T-helper 17 cell (primary cell): ENCODE measurements around the gene TMEM63C. TPM values are rescaled to one million over a fixed set of nuclear protein-coding genes. Genes with fewer than 3 reads are reported as not detected.
"Not testable (repeated sequence)": the region's sequence is repeated elsewhere in the genome, so short reads cannot be mapped to it uniquely, and the experiment has no call there.

Experiments
- ATAC-seq: fragments of 150-1000 bp; cut with Tn5 transposase; 2 replicates; pipeline ENCODE4 v1.10.0; 2021; ENCODE audit warnings: mild to moderate bottlenecking, moderate library complexity
- DNase-seq, 3 donors: peaks; one replicate each; pipeline versions ENCODE4 v3.0.0 to v3.0.0-alpha.2; 2020 to 2021
- H3K9me3 ChIP-seq: one replicate; pipeline ENCODE4 v1.7.0; 2013; ENCODE audit warnings: low read length, mild to moderate bottlenecking; ENCODE audit not compliant: control insufficient read depth, poor library complexity, severe bottlenecking
- H3K27ac Mint-ChIP-seq: one replicate; pipeline ENCODE4 v1.8.0; 2022; ENCODE audit warnings: mild to moderate bottlenecking, moderate library complexity, mixed read lengths
- H3K27me3 Mint-ChIP-seq: one replicate; pipeline ENCODE4 v1.8.0; 2022; ENCODE audit warnings: mixed read lengths
- H3K36me3 Mint-ChIP-seq: one replicate; pipeline ENCODE4 v1.8.0; 2022; ENCODE audit warnings: low read depth, mixed read lengths
- H3K4me1 Mint-ChIP-seq: one replicate; pipeline ENCODE4 v1.8.0; 2022; ENCODE audit warnings: mild to moderate bottlenecking, mixed read lengths
- H3K4me3 Mint-ChIP-seq: one replicate; pipeline ENCODE4 v1.8.0; 2022; ENCODE audit warnings: mild to moderate bottlenecking, moderate library complexity, mixed read lengths
- total RNA-seq, 4 donors: library from RNA in 2 of 4; stranded (reverse) in 2 of 4; gene quantifications; one replicate each; pipeline ENCODE4 v1.2.3 and lab custom pipeline; 2022 to 2026

The TMEM63C gene
- total RNA-seq, 2 donors from 2014 or later = 0.65 to 1.1 TPM

- Mint-ChIP-seq H3K27ac (no peak overlapping the region), H3K36me3 (peaks cover under 1% of the 10 kb centered on the region), H3K4me3 (no peak overlapping the region), H3K27me3 (peaks cover 13% of the 10 kb centered on the region), H3K4me1 (no peaks in the 10 kb centered on the region)
- H3K9me3 ChIP-seq = peaks cover 4% of the 10 kb centered on the region
- ATAC-seq (no peak), DNase-seq (no peak)
These were observed 11.6 kb upstream of the TMEM63C start for GRCh38 chr14:77170045-77170444.

GRCh38 chr14:77172916-77173315, 8.7 kb upstream of the TMEM63C start:
- Mint-ChIP-seq H3K27ac (no peak overlapping the region), H3K36me3 (no peaks in the 10 kb centered on the region), H3K4me1 (no peaks in the 10 kb centered on the region), H3K4me3 (no peak overlapping the region), H3K27me3 (peaks cover 16% of the 10 kb centered on the region)
- no peak for ATAC-seq
- peaks cover 4% of the 10 kb centered on the region for H3K9me3 ChIP-seq
- DNase-seq = no peak

- DNase-seq, H3K36me3 Mint-ChIP-seq, H3K9me3 ChIP-seq, H3K4me1 Mint-ChIP-seq, H3K4me3 Mint-ChIP-seq, ATAC-seq, H3K27ac Mint-ChIP-seq: not testable (repeated sequence)
- peaks cover 16% of the 10 kb centered on the region for H3K27me3 Mint-ChIP-seq
These were observed 7.5 kb upstream of the TMEM63C start for GRCh38 chr14:77173911-77174617.

- no peaks in the 10 kb centered on the region for H3K9me3 ChIP-seq
- no peak for ATAC-seq
- DNase-seq = no peak
- Mint-ChIP-seq H3K4me1 (no peaks in the 10 kb centered on the region), H3K27me3 (peaks cover 16% of the 10 kb centered on the region), H3K36me3 (no peaks in the 10 kb centered on the region), H3K4me3 (no peak overlapping the region), H3K27ac (no peak overlapping the region)
These were observed 5.8 kb upstream of the TMEM63C start for GRCh38 chr14:77175843-77176242.

- Mint-ChIP-seq H3K4me3 (no peak overlapping the region), H3K27me3 (peaks cover 16% of the 10 kb centered on the region), H3K27ac (no peak overlapping the region), H3K36me3 (no peaks in the 10 kb centered on the region), H3K4me1 (peaks cover 7% of the 10 kb centered on the region)
- ATAC-seq (no peak), DNase-seq (no peak)
- no peaks in the 10 kb centered on the region for H3K9me3 ChIP-seq
These were observed 3.9 kb upstream of the TMEM63C start for GRCh38 chr14:77177702-77178101.

- H3K4me1 Mint-ChIP-seq = peaks cover 7% of the 10 kb centered on the region
- ATAC-seq = no peak
- no peak overlapping the region for H3K4me3 Mint-ChIP-seq
These were observed 2.9 kb upstream of the TMEM63C start for GRCh38 chr14:77178656-77179055.

GRCh38 chr14:77180726-77181602, 634 bp upstream of the TMEM63C start:
- DNase-seq = no peak
- Mint-ChIP-seq H3K4me3 (peak overlapping the region; percentile 81), H3K27me3 (peaks cover 23% of the 10 kb centered on the region), H3K4me1 (peaks cover 7% of the 10 kb centered on the region), H3K36me3 (no peaks in the 10 kb centered on the region), H3K27ac (no peak overlapping the region)
- ATAC-seq = no peak
- H3K9me3 ChIP-seq = no peaks in the 10 kb centered on the region

More at GRCh38 chr14:77178656-77179055, 2.9 kb upstream of the TMEM63C start:
- DNase-seq = no peak
- no peaks in the 10 kb centered on the region for H3K9me3 ChIP-seq
- H3K36me3 Mint-ChIP-seq = no peaks in the 10 kb centered on the region
- no peak overlapping the region for H3K27ac Mint-ChIP-seq
- peaks cover 15% of the 10 kb centered on the region for H3K27me3 Mint-ChIP-seq

GRCh38 chr14:77183896-77184295, 2.3 kb downstream of the TMEM63C start:
- H3K9me3 ChIP-seq = no peaks in the 10 kb centered on the region
- DNase-seq (no peak), ATAC-seq (no peak)
- Mint-ChIP-seq H3K4me3 (no peak overlapping the region), H3K36me3 (peaks cover 2% of the 10 kb centered on the region), H3K27me3 (peaks cover 29% of the 10 kb centered on the region), H3K4me1 (peaks cover 7% of the 10 kb centered on the region), H3K27ac (no peak overlapping the region)

GRCh38 chr14:77184396-77185092, 2.9 kb downstream of the TMEM63C start:
- ATAC-seq (no peak), DNase-seq (no peak)
- peaks cover 35% of the 10 kb centered on the region for H3K27me3 Mint-ChIP-seq
- no peaks in the 10 kb centered on the region for H3K9me3 ChIP-seq
- H3K36me3 Mint-ChIP-seq = peaks cover 2% of the 10 kb centered on the region
- H3K4me1 Mint-ChIP-seq = peaks cover 7% of the 10 kb centered on the region
- H3K4me3 Mint-ChIP-seq = no peak overlapping the region
- no peak overlapping the region for H3K27ac Mint-ChIP-seq

- Mint-ChIP-seq H3K27ac (no peak overlapping the region), H3K27me3 (peaks cover 38% of the 10 kb centered on the region), H3K36me3 (peaks cover 2% of the 10 kb centered on the region), H3K4me1 (peaks cover 7% of the 10 kb centered on the region), H3K4me3 (no peak overlapping the region)
- ATAC-seq = no peak
- no peaks in the 10 kb centered on the region for H3K9me3 ChIP-seq
- no peak for DNase-seq
These were observed 3.5 kb downstream of the TMEM63C start for GRCh38 chr14:77185093-77185465.

GRCh38 chr14:77186911-77187648, 5.5 kb downstream of the TMEM63C start:
- H3K4me3 Mint-ChIP-seq = no peak overlapping the region

GRCh38 chr14:77187649-77188012, 6.0 kb downstream of the TMEM63C start:
- Mint-ChIP-seq H3K36me3 (peaks cover 2% of the 10 kb centered on the region), H3K4me3 (no peak overlapping the region), H3K27ac (peak overlapping the region; percentile 53), H3K27me3 (peaks cover 43% of the 10 kb centered on the region), H3K4me1 (peaks cover 1% of the 10 kb centered on the region)
- ATAC-seq = no peak
- DNase-seq = no peak
- no peaks in the 10 kb centered on the region for H3K9me3 ChIP-seq

More at GRCh38 chr14:77186911-77187648, 5.5 kb downstream of the TMEM63C start:
- peaks cover 2% of the 10 kb centered on the region for H3K36me3 Mint-ChIP-seq
- no peak for DNase-seq
- ATAC-seq = no peak
- H3K27me3 Mint-ChIP-seq = peaks cover 40% of the 10 kb centered on the region
- H3K4me1 Mint-ChIP-seq = peaks cover 3% of the 10 kb centered on the region
- no peaks in the 10 kb centered on the region for H3K9me3 ChIP-seq
- no peak overlapping the region for H3K27ac Mint-ChIP-seq

- Mint-ChIP-seq H3K4me1 (no peaks in the 10 kb centered on the region), H3K36me3 (peaks cover 2% of the 10 kb centered on the region), H3K4me3 (no peak overlapping the region), H3K27me3 (peaks cover 36% of the 10 kb centered on the region), H3K27ac (no peak overlapping the region)
- no peak for DNase-seq
- no peaks in the 10 kb centered on the region for H3K9me3 ChIP-seq
- ATAC-seq = no peak
These were observed 7.9 kb downstream of the TMEM63C start for GRCh38 chr14:77189479-77189878.
